ENCODE data around the gene SUGCT. TPM values are rescaled to one million over a fixed set of nuclear protein-coding genes. Genes with fewer than 3 reads are reported as not detected.

The SUGCT gene
- total and polyA plus RNA-seq, 2 of the 13 experiments (the other 11 are each of a cell fraction or from before 2014, with no cell fraction given): 10.1 to 22.2 TPM

- Histone ChIP-seq H3K9me3 (ENCODE audit: low read length) (no peaks in the 10 kb centered on the region), H3K36me3 (replicated peaks in 1 of 2; ENCODE audit: control insufficient read depth in 1 of 2, insufficient read depth in 2 of 2, low read length in 2 of 2) (no peaks in the 10 kb centered on the region), H3K4me2 (ENCODE audit: low read depth, low read length) (no peak overlapping the region), H2AFZ (ENCODE audit: low read length) (no peak overlapping the region), H3K4me1 (ENCODE audit: insufficient read depth, low read length) (no peaks in the 10 kb centered on the region), H3K27ac (ENCODE audit: extremely low read length, insufficient read depth, low read length) (no peak overlapping the region), H4K20me1 (ENCODE audit: insufficient read depth, low read length) (no peaks in the 10 kb centered on the region), H3K9ac (ENCODE audit: insufficient read depth, low read depth, low read length) (no peak overlapping the region), H3K4me3 (replicated peaks in 1 of 3; ENCODE audit: insufficient read depth in 1 of 3, low read depth in 2 of 3, low read length in 3 of 3) (no peak overlapping the region), H3K27me3 (ENCODE audit: control insufficient read depth in 1 of 2, insufficient read depth in 2 of 2, low read length in 2 of 2) (no peaks in the 10 kb centered on the region), H3K79me2 (ENCODE audit: insufficient read depth, low read length) (no peaks in the 10 kb centered on the region)
- in situ Hi-C loops (cut with HindIII; ENCODE audit: extremely low pct_ligation_motif_present, low pct_unique_long_range_greater_than_20kb) (no loop called here), intact Hi-C loops (cut with micrococcal nuclease; ENCODE audit: unreplicated experiment) (no loop called here)
- no peak for DNase-seq (ENCODE audit: low spot score)
- 96% methylated on average over 4 of the region's 4 CpGs for WGBS (ENCODE audit: low lambda C conversion rate)
- FAIRE-seq: no peak
- BruUV-seq (replicated peaks): no TSS peak
- ChIA-PET POLR2A (no interaction called here), CTCF (ENCODE audit: low intra/inter-chr PET ratio, low total read pairs) (no interaction called here)
- TF ChIP-seq ZBTB46 (CRISPR knock-in tag; IDR thresholded peaks at IDR 0.05; ENCODE audit: borderline replicate concordance): no peak
- no peak for ATAC-seq
These were observed 164.3 kb downstream of the SUGCT start for GRCh38 chr7:40299097-40299496.

- Histone ChIP-seq H3K27ac (ENCODE audit: extremely low read length, insufficient read depth, low read length) (no peak overlapping the region), H4K20me1 (ENCODE audit: insufficient read depth, low read length) (no peaks in the 10 kb centered on the region), H3K4me3 (replicated peaks in 1 of 3; ENCODE audit: insufficient read depth in 1 of 3, low read depth in 2 of 3, low read length in 3 of 3) (no peak overlapping the region), H3K36me3 (replicated peaks in 1 of 2; ENCODE audit: control insufficient read depth in 1 of 2, insufficient read depth in 2 of 2, low read length in 2 of 2) (no peaks in the 10 kb centered on the region), H3K9me3 (ENCODE audit: low read length) (no peaks in the 10 kb centered on the region), H2AFZ (ENCODE audit: low read length) (no peak overlapping the region), H3K9ac (ENCODE audit: insufficient read depth, low read depth, low read length) (no peak overlapping the region), H3K4me2 (ENCODE audit: low read depth, low read length) (no peak overlapping the region), H3K4me1 (ENCODE audit: insufficient read depth, low read length) (no peaks in the 10 kb centered on the region), H3K79me2 (ENCODE audit: insufficient read depth, low read length) (no peaks in the 10 kb centered on the region), H3K27me3 (ENCODE audit: control insufficient read depth in 1 of 2, insufficient read depth in 2 of 2, low read length in 2 of 2) (no peaks in the 10 kb centered on the region)
- WGBS (ENCODE audit: low lambda C conversion rate): 97% methylated on average over 3 of the region's 3 CpGs
- CTCF ChIA-PET (ENCODE audit: low intra/inter-chr PET ratio, low total read pairs): no interaction called here
- no TSS peak for BruUV-seq (replicated peaks)
- intact Hi-C loops (cut with micrococcal nuclease; ENCODE audit: unreplicated experiment): no loop called here
- POLR2A ChIA-PET: no interaction called here
- ATAC-seq (no peak), FAIRE-seq (no peak), DNase-seq (ENCODE audit: low spot score) (no peak)
- in situ Hi-C loops (cut with HindIII; ENCODE audit: extremely low pct_ligation_motif_present, low pct_unique_long_range_greater_than_20kb): no loop called here
- TF ChIP-seq ARID2 (CRISPR knock-in tag; IDR thresholded peaks at IDR 0.05; ENCODE audit: borderline replicate concordance) (no peak), RAD51 (IDR thresholded peaks at IDR 0.05; ENCODE audit: borderline replicate concordance) (no peak), TSC22D2 (CRISPR knock-in tag; IDR thresholded peaks at IDR 0.05; ENCODE audit: borderline replicate concordance) (no peak), HNRNPH1 (optimal IDR thresholded peaks at IDR 0.05; ENCODE audit: low read depth, low read length) (no peak), YEATS4 (CRISPR knock-in tag; IDR thresholded peaks at IDR 0.05; ENCODE audit: borderline replicate concordance) (no peak), NR2C2 (CRISPR knock-in tag; IDR thresholded peaks at IDR 0.05; ENCODE audit: borderline replicate concordance) (no peak), ZEB1 (IDR thresholded peaks at IDR 0.05; ENCODE audit: insufficient replicate concordance, low read depth) (no peak), ZBTB43 (CRISPR knock-in tag; conservative IDR thresholded peaks at IDR 0.05) (no peak), PAX8 (CRISPR knock-in tag; IDR thresholded peaks at IDR 0.05; ENCODE audit: borderline replicate concordance) (no peak), HNF1B (CRISPR knock-in tag; IDR thresholded peaks at IDR 0.05) (no peak), GZF1 (CRISPR knock-in tag; IDR thresholded peaks at IDR 0.05) (no peak), ZNF253 (CRISPR knock-in tag; IDR thresholded peaks at IDR 0.05; ENCODE audit: borderline replicate concordance) (no peak), CEBPB (IDR thresholded peaks at IDR 0.05; ENCODE audit: borderline replicate concordance, low read depth, low read length) (no peak), ZNF556 (CRISPR knock-in tag; IDR thresholded peaks at IDR 0.05; ENCODE audit: borderline replicate concordance) (no peak)
These were observed 165.4 kb downstream of the SUGCT start for GRCh38 chr7:40300146-40300670.
